Thoracic aorta (tissue), 2 donors: ENCODE measurements around the gene ZNF365. TPM values are rescaled to one million over a fixed set of nuclear protein-coding genes. Genes with fewer than 3 reads are reported as not detected.
"Not testable (repeated sequence)": the region's sequence is repeated elsewhere in the genome, so short reads cannot be mapped to it uniquely, and the experiment has no call there.

Experiments
- ATAC-seq: fragments of 150-250 bp; one replicate; pipeline ENCODE4 v1.8.0; 2017; ENCODE audit warnings: low read depth; ENCODE audit not compliant: insufficient number of reproducible peaks, low FRiP score
- DNase-seq: peaks from one replicate; pipeline ENCODE4 v3.0.0-alpha.2; 2020; ENCODE audit warnings: low spot score
- H3K27ac ChIP-seq, 2 donors: fragments of 200-600 bp; sonication (generic); 1 replicate in 1 of 2; 2 replicates in 1 of 2; pipeline ENCODE4 v1.5.1; 2016; ENCODE audit warnings: mild to moderate bottlenecking in 2 of 2, moderate library complexity in 2 of 2
- H3K27me3 ChIP-seq: fragments of 200-600 bp; sonication (generic); replicated peaks from 2 replicates; pipeline ENCODE4 v1.6.0; 2016; ENCODE audit warnings: mild to moderate bottlenecking; ENCODE audit not compliant: insufficient read depth
- H3K36me3 ChIP-seq: fragments of 200-600 bp; sonication (generic); one replicate; pipeline ENCODE4 v1.5.1; 2016
- H3K4me1 ChIP-seq, 2 donors: fragments of 200-600 bp; sonication (generic); 1 replicate in 1 of 2; 2 replicates in 1 of 2; pipeline versions ENCODE4 v1.5.1 to v1.6.0; 2016; ENCODE audit warnings: low read depth in 2 of 2, mild to moderate bottlenecking in 1 of 2; ENCODE audit not compliant: control insufficient read depth in 1 of 2
- H3K4me3 ChIP-seq: fragments of 200-600 bp; sonication (generic); 2 replicates; pipeline ENCODE4 v1.5.1; 2016; ENCODE audit warnings: mild to moderate bottlenecking
- H3K9me3 ChIP-seq: fragments of 200-600 bp; sonication (generic); 2 replicates; pipeline ENCODE4 v1.5.1; 2016
- total RNA-seq, 2 donors: library from RNA; depleted of rRNA; stranded (reverse); fragments of >200 nt; gene quantifications; one replicate each; pipeline versions ENCODE4 v1.1.0 to v1.2.3, GENCODE V29; 2016
- TF ChIP-seq, protein P1 (sequence below): fragments of 200-600 bp; sonication (generic); IDR thresholded peaks from one replicate; pipeline ENCODE4 v1.5.1; 2019; ENCODE audit warnings: antibody characterized with exemption

ZNF365 gene
- total RNA-seq, 2 donors from 2014 or later: 2.2 to 6.4 TPM

- Histone ChIP-seq H3K4me3 (peak overlapping the region; percentile 85), H3K4me1 (peaks cover 4 to 5% of the 10 kb centered on the region in 2 donors), H3K27me3 (no peaks in the 10 kb centered on the region), H3K27ac (peak overlapping the region; percentile 48 to 71), H3K9me3 (no peaks in the 10 kb centered on the region), H3K36me3 (no peaks in the 10 kb centered on the region)
- DNase-seq: no peak
- TF ChIP-seq, protein P1, sequence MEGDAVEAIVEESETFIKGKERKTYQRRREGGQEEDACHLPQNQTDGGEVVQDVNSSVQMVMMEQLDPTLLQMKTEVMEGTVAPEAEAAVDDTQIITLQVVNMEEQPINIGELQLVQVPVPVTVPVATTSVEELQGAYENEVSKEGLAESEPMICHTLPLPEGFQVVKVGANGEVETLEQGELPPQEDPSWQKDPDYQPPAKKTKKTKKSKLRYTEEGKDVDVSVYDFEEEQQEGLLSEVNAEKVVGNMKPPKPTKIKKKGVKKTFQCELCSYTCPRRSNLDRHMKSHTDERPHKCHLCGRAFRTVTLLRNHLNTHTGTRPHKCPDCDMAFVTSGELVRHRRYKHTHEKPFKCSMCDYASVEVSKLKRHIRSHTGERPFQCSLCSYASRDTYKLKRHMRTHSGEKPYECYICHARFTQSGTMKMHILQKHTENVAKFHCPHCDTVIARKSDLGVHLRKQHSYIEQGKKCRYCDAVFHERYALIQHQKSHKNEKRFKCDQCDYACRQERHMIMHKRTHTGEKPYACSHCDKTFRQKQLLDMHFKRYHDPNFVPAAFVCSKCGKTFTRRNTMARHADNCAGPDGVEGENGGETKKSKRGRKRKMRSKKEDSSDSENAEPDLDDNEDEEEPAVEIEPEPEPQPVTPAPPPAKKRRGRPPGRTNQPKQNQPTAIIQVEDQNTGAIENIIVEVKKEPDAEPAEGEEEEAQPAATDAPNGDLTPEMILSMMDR: no peak
- no peak for ATAC-seq
Observed at GRCh38 chr10:62373639-62373994, 552 bp upstream of the ZNF365 start.

GRCh38 chr10:62374862-62375710 lies 917 bp downstream of the ZNF365 start:
- H3K27me3 ChIP-seq: no peaks in the 10 kb centered on the region
- no peaks in the 10 kb centered on the region for H3K36me3 ChIP-seq
- H3K27ac ChIP-seq: peak overlapping the region; percentile 48 to 71
- H3K4me3 ChIP-seq: peak overlapping the region; percentile 85
- TF ChIP-seq, protein P1: no peak
- no peak for DNase-seq
- no peak for ATAC-seq
- peaks cover 4 to 5% of the 10 kb centered on the region in 2 donors for H3K4me1 ChIP-seq
- H3K9me3 ChIP-seq: no peaks in the 10 kb centered on the region

DNA sequence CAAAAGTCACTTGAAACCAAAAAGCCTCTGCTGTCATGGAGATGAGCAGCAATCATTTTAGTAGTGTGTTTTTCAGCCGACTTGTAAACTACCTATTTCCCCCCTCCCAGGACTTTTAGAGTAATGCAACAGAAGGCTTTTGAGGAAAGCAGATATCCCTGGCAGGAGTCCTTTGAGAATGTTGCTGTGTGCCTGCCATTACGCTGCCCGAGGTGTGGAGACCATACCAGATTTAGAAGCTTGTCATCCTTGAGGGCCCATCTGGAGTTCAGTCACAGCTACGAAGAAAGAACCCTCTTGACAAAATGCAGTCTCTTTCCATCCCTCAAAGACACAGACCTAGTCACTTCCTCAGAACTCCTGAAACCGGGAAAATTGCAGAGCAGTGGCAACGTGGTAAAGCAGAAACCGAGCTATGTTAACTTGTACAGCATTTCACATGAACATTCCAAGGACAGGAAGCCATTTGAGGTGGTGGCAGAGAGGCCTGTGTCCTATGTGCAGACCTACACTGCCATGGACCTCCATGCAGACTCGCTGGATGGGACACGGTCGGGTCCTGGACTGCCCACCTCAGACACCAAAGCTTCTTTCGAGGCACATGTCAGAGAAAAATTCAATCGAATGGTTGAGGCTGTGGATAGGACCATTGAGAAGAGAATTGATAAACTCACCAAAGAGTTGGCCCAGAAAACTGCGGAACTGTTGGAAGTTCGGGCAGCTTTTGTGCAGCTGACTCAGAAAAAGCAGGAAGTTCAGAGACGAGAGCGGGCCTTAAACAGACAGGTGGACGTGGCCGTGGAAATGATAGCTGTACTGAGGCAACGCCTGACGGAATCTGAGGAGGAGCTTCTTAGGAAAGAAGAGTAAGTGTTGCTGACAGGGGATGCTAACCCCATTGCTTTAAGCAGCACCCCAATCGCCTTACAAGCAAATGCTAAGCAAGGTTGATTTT lies 2.2 kb downstream of the ZNF365 start:
- Histone ChIP-seq H3K27ac (no peak overlapping the region), H3K27me3 (no peaks in the 10 kb centered on the region), H3K4me1 (peaks cover 4 to 14% of the 10 kb centered on the region in 2 donors), H3K4me3 (no peak overlapping the region), H3K9me3 (no peaks in the 10 kb centered on the region), H3K36me3 (no peaks in the 10 kb centered on the region)
- TF ChIP-seq, protein P1: no peak
- no peak for DNase-seq
- ATAC-seq: no peak

GRCh38 chr10:62377026-62377415 lies 2.9 kb downstream of the ZNF365 start:
- peaks cover 4 to 21% of the 10 kb centered on the region in 2 donors for H3K4me1 ChIP-seq
- H3K4me3 ChIP-seq: no peak overlapping the region
- no peaks in the 10 kb centered on the region for H3K36me3 ChIP-seq
- no peak for DNase-seq
- ATAC-seq: no peak
- TF ChIP-seq, protein P1: no peak
- no peak overlapping the region for H3K27ac ChIP-seq
- no peaks in the 10 kb centered on the region for H3K27me3 ChIP-seq
- no peaks in the 10 kb centered on the region for H3K9me3 ChIP-seq

- ATAC-seq (no peak), DNase-seq (no peak)
- no peaks in the 10 kb centered on the region for H3K36me3 ChIP-seq
- TF ChIP-seq, protein P1: no peak
- H3K9me3 ChIP-seq: no peaks in the 10 kb centered on the region
- peaks cover 4 to 21% of the 10 kb centered on the region in 2 donors for H3K4me1 ChIP-seq
- H3K4me3 ChIP-seq: no peak overlapping the region
- no peak overlapping the region for H3K27ac ChIP-seq
- no peaks in the 10 kb centered on the region for H3K27me3 ChIP-seq
Observed at GRCh38 chr10:62377966-62378365, 3.8 kb downstream of the ZNF365 start.

- H3K4me3 ChIP-seq, H3K27ac ChIP-seq, H3K27me3 ChIP-seq, DNase-seq, ATAC-seq, H3K9me3 ChIP-seq, H3K36me3 ChIP-seq: not testable (repeated sequence)
- peaks cover 4 to 21% of the 10 kb centered on the region in 2 donors for H3K4me1 ChIP-seq
Observed at GRCh38 chr10:62378877-62379276, 4.7 kb downstream of the ZNF365 start.
